Fibroblast of villous mesenchyme (primary cell): ENCODE measurements around the gene CYLD. TPM values are rescaled to one million over a fixed set of nuclear protein-coding genes. Genes with fewer than 3 reads are reported as not detected.

ENCODE experiments used
- DNase-seq: peaks from one replicate; pipeline ENCODE4 v3.0.0-alpha.2; 2010; ENCODE audit warnings: low read depth
- H3K4me3 ChIP-seq: 2 replicates; pipeline ENCODE4 v1.5.1; 2011; ENCODE audit warnings: low read depth, mild to moderate bottlenecking, low read length
- total RNA-seq: library from RNA; depleted of rRNA; stranded (reverse); fragments of >200 nt; gene quantifications from 2 replicates; pipeline ENCODE4 v1.2.3, GENCODE V29; 2012
- TF ChIP-seq, protein P1 (sequence below): IDR thresholded peaks from 2 replicates; pipeline ENCODE4 v1.5.1; 2012; ENCODE audit warnings: low read depth, mild to moderate bottlenecking, low read length; ENCODE audit not compliant: insufficient read depth

The CYLD gene
- total RNA-seq, 1 donor, result 67.8 TPM

DNA sequence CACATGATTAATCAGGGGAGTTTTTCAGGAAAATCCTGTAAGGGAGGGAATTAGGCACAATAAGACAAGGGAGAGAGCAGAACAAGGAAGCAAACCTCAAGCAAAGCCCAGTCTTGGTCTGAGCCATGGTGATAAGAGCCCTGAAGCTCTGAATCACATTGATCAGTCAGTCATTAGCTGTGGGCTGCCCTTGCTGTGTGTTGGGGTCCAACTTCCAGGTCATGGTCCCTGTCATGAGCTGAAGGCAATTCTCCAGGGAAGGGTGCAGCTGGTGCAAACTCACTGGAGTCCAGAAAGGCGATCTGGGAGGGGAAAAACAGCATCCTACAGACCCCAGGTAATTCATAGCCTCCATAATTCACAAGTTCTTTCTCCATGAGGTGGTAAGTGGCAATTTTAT is 89.9 kb downstream of the CYLD start:
- DNase-seq, result no peak
- H3K4me3 ChIP-seq, result no peak overlapping the region

DNA sequence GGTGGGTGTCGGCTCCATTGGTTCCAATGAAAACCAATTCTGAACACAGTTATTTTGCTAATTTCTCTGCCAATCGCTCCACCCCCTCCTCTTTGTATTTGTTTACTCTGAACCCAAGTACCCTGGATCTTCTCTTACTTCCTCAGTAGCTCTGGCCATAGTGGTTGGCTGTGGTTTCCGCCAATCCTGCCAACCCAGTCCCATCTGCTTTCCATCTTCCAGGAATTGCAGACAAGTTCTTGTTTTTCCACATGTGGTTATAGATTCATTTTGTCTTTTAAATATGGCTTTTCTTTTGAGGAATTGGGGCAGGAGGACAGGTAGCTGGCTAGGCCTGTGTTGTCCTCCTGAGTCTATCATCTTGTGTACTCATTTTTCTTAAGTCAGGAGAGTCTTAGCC is 92.0 kb downstream of the CYLD start:
- DNase-seq, result no peak
- H3K4me3 ChIP-seq, result no peak overlapping the region
- TF ChIP-seq, protein P1, sequence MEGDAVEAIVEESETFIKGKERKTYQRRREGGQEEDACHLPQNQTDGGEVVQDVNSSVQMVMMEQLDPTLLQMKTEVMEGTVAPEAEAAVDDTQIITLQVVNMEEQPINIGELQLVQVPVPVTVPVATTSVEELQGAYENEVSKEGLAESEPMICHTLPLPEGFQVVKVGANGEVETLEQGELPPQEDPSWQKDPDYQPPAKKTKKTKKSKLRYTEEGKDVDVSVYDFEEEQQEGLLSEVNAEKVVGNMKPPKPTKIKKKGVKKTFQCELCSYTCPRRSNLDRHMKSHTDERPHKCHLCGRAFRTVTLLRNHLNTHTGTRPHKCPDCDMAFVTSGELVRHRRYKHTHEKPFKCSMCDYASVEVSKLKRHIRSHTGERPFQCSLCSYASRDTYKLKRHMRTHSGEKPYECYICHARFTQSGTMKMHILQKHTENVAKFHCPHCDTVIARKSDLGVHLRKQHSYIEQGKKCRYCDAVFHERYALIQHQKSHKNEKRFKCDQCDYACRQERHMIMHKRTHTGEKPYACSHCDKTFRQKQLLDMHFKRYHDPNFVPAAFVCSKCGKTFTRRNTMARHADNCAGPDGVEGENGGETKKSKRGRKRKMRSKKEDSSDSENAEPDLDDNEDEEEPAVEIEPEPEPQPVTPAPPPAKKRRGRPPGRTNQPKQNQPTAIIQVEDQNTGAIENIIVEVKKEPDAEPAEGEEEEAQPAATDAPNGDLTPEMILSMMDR, result no peak

More for the DNA sequence above, 89.9 kb downstream of the CYLD start:
- TF ChIP-seq, protein P1, result no peak

DNA sequence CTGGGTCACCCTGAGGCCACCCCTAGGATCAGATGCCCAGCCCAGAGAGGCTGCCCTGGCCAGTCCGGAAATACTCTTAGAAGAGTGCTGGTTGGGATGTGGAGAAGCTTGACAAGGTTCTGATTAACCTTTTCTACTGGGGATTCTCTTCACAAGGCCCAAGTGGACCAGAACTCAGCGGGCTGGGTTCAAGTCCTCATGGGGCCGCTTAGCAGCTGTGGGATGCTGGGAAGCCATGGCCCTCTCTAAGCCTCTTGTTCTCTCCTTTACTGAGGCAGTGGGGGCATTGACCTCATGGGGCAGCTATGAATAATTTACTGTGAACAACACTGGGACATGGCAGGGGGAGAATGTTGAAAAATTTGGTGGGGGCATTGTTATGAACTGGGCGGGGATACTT is 92.8 kb downstream of the CYLD start:
- TF ChIP-seq, protein P1, result no peak
- DNase-seq, result no peak

DNA sequence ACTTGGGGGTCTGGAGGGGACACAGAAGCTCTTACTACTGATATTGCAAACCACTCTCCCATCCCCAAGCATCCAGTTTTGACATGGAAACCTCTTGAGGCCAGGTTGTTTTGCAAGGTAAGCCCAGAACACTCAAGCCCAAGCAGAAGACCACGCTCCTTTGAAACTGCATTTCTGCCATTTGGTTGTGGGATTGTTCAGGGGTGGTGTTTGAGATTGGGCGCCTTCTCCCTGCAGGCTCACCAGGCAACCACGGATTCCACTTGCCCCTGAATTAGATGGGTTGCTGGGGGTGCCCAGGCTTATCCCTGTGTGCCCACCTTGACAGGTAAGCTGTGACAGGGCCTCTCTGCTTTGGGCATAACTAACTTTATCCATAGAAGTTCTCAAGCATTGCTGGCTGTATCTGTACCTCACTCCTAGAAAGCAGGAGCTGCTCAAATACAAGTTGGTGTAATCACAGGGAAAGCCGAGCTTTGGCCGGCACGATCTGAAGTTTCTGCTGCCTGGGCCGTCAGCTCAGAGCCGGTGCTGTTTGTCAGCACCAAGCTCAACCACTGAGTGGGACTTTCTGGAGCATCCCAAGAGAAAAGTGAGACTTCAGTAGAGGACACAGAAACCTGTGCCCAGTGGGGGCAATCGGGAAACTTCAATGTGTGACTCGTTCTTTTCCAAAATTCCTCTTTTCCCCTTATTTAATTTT is 93.6 kb downstream of the CYLD start:
- no peak for DNase-seq
- TF ChIP-seq, protein P1, result no peak
- H3K4me3 ChIP-seq, result no peak overlapping the region

More for the DNA sequence above, 92.8 kb downstream of the CYLD start:
- no peak overlapping the region for H3K4me3 ChIP-seq

DNA sequence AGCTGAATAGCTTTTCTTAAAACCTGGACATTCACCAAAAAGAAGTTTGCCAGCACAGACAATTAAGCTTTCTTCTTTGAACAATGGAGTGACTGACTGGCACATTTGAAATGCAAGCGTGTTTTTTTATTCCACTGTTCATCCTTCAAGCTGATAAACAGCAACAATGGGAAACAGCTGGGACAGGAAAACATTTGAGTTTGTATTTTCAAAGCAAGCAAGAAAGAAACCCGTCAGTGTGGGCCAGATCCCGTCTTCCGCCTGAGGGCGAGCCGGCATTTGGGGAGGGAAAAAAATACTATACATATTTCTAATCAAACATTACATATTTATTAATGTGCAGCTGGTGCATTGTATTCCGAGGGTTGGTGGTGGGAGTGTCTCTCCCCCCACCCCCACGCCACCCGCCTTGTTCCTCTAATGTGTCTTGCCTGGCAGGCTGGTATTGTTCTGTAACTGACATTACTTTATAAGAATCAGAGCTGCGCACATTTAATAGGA is 94.3 kb downstream of the CYLD start:
- H3K4me3 ChIP-seq, result no peak overlapping the region
- TF ChIP-seq, protein P1, result no peak
- DNase-seq, result no peak

DNA sequence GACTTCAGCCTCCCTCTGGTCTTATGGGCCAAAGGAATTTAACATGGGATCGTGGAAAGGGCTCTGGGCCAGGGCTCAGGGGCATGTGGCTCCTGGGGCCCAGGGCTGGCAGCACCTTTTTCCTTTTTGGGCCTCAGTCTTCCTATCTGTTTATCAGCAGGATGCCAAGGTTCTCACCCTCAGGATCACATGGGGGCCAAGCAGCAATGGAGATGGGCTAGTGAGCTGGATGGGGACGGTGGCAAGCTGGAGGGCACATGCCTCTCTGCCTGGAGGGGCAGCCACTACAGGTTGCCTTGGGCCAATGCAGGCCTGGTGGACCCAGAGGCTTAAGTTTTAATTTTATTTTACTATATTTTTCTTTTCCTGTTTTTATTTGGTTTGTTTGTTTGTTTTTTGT is 95.4 kb downstream of the CYLD start:
- TF ChIP-seq, protein P1, result no peak
- no peak overlapping the region for H3K4me3 ChIP-seq
- no peak for DNase-seq

DNA sequence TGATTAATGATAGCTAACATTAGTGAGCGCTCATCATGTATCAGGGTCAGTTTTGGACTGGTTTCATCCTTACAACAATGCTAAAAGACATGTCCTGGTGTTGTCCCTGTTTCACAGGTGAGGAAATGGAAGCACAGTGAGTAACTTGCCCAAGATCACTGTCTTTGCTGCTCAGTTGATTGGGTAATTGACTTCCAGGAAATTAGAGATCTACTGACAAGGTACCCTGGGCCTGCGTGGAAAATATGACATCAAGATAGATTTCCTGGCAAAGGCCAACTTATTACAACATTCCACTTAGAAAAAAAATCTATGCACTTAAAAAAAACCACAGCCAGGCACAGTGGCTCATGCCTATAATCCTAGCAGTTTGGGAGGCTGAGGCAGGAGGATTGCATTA is 96.3 kb downstream of the CYLD start:
- DNase-seq, result no peak
- no peak overlapping the region for H3K4me3 ChIP-seq
- TF ChIP-seq, protein P1, result no peak
